ENCODE results near the gene MCM7.

Gene MCM7

DNA sequence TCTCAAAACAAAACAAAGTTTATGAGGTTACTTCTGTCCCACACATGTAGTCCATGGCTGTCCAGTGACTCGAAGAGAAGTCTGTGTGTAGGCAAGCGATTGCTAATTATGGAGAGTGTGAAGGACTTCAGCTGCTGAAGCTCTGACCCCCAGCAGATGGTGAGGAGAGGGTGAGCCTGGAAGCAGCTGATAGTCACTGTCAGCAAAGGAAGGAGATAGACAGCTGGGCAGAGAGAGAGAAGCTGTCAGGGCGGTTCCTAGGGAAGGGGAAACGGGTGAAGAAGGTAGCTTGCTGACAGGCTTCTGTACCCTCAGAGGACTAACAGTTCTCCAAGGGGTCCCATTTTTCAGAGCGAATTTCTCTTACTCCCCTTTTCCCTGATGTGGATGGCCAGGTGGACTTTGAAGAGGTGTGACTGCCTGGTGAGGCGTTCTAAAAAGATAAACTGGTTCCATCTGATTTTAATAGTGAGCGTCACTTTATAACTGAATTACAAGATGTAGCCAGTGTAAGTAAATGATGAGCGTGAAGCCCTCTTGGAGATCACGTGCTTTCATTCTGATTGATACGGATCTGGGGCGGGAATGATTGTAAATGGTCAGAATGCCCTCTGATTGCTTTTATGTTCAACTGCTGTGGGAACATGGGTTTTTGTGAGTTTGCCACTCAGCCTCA is 39.5 kb downstream of the MCM7 start:
- no peaks in the 10 kb centered on the region for H3K9me2 ChIP-seq (replicated peaks; ENCODE audit: low read depth, low read length)
- no peaks in the 10 kb centered on the region for H3K9me3 ChIP-seq (ENCODE audit: insufficient read depth, low read depth, low read length)
- no peak overlapping the region for H3K9ac ChIP-seq (ENCODE audit: low read depth, low read length, poor library complexity, severe bottlenecking)
- no peaks in the 10 kb centered on the region for H3K79me2 ChIP-seq (ENCODE audit: insufficient read depth, low read length)
- H3K4me3 ChIP-seq (ENCODE audit: low read length, poor library complexity, severe bottlenecking) = no peak overlapping the region
- no peak overlapping the region for H2AFZ ChIP-seq (ENCODE audit: low read length)
- TF ChIP-seq, protein P1, sequence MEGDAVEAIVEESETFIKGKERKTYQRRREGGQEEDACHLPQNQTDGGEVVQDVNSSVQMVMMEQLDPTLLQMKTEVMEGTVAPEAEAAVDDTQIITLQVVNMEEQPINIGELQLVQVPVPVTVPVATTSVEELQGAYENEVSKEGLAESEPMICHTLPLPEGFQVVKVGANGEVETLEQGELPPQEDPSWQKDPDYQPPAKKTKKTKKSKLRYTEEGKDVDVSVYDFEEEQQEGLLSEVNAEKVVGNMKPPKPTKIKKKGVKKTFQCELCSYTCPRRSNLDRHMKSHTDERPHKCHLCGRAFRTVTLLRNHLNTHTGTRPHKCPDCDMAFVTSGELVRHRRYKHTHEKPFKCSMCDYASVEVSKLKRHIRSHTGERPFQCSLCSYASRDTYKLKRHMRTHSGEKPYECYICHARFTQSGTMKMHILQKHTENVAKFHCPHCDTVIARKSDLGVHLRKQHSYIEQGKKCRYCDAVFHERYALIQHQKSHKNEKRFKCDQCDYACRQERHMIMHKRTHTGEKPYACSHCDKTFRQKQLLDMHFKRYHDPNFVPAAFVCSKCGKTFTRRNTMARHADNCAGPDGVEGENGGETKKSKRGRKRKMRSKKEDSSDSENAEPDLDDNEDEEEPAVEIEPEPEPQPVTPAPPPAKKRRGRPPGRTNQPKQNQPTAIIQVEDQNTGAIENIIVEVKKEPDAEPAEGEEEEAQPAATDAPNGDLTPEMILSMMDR (conservative IDR thresholded peaks at IDR 0.05; ENCODE audit: low read length) = no peak
- TF ChIP-seq EZH2phosphoT487 (IDR thresholded peaks at IDR 0.05; ENCODE audit: borderline replicate concordance) = no peak
- no peaks in the 10 kb centered on the region for H3K27me3 ChIP-seq (ENCODE audit: insufficient read depth, low read length, poor library complexity, severe bottlenecking)
- H3K4me1 ChIP-seq (ENCODE audit: insufficient read depth, low read length, poor library complexity, severe bottlenecking) = no peaks in the 10 kb centered on the region
- H3F3A ChIP-seq (ENCODE audit: low read depth) = no peaks in the 10 kb centered on the region
- H3K36me3 ChIP-seq (ENCODE audit: insufficient read depth, low read length) = peaks cover 27% of the 10 kb centered on the region; the same call in 1 of the 2 replicates
- no peak overlapping the region for H3K4me2 ChIP-seq (ENCODE audit: low read depth, low read length, poor library complexity, severe bottlenecking)
- no peaks in the 10 kb centered on the region for H4K20me1 ChIP-seq (ENCODE audit: insufficient read depth, low read length, poor library complexity, severe bottlenecking)

DNA sequence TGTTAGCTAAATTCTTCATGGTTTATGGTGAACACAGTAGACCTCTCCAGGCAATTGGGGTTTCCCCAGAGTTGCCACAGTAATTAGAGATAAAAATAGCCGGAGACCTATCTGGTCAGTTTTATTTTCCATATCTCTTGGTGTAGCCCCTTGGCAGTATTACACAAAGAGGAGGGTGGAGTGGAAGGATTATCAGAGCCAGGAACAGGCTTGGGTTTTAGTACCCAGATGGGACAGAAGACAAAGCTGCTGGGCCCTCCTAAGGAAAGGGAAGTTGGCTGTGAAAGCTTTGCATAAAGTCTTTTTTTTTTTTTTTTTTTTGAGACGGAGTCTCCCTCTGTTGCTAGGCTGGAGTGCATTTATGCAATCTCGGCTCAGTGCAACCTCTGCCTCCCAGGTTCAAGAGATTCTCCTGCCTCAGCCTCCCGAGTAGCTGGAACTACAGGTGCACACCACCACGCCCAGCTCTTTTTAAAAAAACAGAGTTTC is 41.9 kb downstream of the MCM7 start:
- Histone ChIP-seq H3K4me3 (ENCODE audit: low read length, poor library complexity, severe bottlenecking) (no peak overlapping the region), H4K20me1 (ENCODE audit: insufficient read depth, low read length, poor library complexity, severe bottlenecking) (no peaks in the 10 kb centered on the region), H3K9ac (ENCODE audit: low read depth, low read length, poor library complexity, severe bottlenecking) (no peak overlapping the region), H3K27me3 (ENCODE audit: insufficient read depth, low read length, poor library complexity, severe bottlenecking) (no peaks in the 10 kb centered on the region), H3K4me1 (ENCODE audit: insufficient read depth, low read length, poor library complexity, severe bottlenecking) (no peaks in the 10 kb centered on the region), H3K36me3 (ENCODE audit: insufficient read depth, low read length) (peaks cover 22% of the 10 kb centered on the region; the same call in 1 of the 2 replicates), H3K4me2 (ENCODE audit: low read depth, low read length, poor library complexity, severe bottlenecking) (no peak overlapping the region), H3K9me3 (ENCODE audit: insufficient read depth, low read depth, low read length) (no peaks in the 10 kb centered on the region), H3K9me2 (replicated peaks; ENCODE audit: low read depth, low read length) (no peaks in the 10 kb centered on the region), H3F3A (ENCODE audit: low read depth) (no peaks in the 10 kb centered on the region), H2AFZ (ENCODE audit: low read length) (no peak overlapping the region), H3K79me2 (ENCODE audit: insufficient read depth, low read length) (no peaks in the 10 kb centered on the region)
- no peak for TF ChIP-seq EZH2phosphoT487 (IDR thresholded peaks at IDR 0.05; ENCODE audit: borderline replicate concordance)
- TF ChIP-seq, protein P1 (conservative IDR thresholded peaks at IDR 0.05; ENCODE audit: low read length) = no peak

DNA sequence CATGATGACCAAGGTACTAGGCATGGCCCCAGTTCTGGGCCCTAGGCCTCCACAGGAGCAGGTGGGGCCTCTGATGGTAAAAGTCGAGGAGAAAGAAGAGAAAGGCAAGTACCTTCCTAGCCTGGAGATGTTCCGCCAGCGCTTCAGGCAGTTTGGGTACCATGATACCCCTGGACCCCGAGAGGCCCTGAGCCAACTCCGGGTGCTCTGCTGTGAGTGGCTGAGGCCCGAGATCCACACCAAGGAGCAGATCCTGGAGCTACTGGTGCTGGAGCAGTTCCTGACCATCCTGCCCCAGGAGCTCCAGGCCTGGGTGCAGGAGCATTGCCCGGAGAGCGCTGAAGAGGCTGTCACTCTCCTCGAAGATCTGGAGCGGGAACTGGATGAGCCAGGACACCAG is 44.2 kb downstream of the MCM7 start:
- Histone ChIP-seq H3K9me2 (replicated peaks; ENCODE audit: low read depth, low read length) (no peaks in the 10 kb centered on the region), H3K4me3 (ENCODE audit: low read length, poor library complexity, severe bottlenecking) (no peak overlapping the region), H3K4me1 (ENCODE audit: insufficient read depth, low read length, poor library complexity, severe bottlenecking) (no peaks in the 10 kb centered on the region), H3K4me2 (ENCODE audit: low read depth, low read length, poor library complexity, severe bottlenecking) (no peak overlapping the region), H3K9ac (ENCODE audit: low read depth, low read length, poor library complexity, severe bottlenecking) (no peak overlapping the region), H2AFZ (ENCODE audit: low read length) (no peak overlapping the region), H3K79me2 (ENCODE audit: insufficient read depth, low read length) (no peaks in the 10 kb centered on the region), H3K36me3 (ENCODE audit: insufficient read depth, low read length) (peaks cover 13% of the 10 kb centered on the region; the same call in 1 of the 2 replicates), H4K20me1 (ENCODE audit: insufficient read depth, low read length, poor library complexity, severe bottlenecking) (no peaks in the 10 kb centered on the region), H3K9me3 (ENCODE audit: insufficient read depth, low read depth, low read length) (no peaks in the 10 kb centered on the region), H3K27me3 (ENCODE audit: insufficient read depth, low read length, poor library complexity, severe bottlenecking) (no peaks in the 10 kb centered on the region), H3F3A (ENCODE audit: low read depth) (no peaks in the 10 kb centered on the region)
- TF ChIP-seq EZH2phosphoT487 (IDR thresholded peaks at IDR 0.05; ENCODE audit: borderline replicate concordance) = no peak

DNA sequence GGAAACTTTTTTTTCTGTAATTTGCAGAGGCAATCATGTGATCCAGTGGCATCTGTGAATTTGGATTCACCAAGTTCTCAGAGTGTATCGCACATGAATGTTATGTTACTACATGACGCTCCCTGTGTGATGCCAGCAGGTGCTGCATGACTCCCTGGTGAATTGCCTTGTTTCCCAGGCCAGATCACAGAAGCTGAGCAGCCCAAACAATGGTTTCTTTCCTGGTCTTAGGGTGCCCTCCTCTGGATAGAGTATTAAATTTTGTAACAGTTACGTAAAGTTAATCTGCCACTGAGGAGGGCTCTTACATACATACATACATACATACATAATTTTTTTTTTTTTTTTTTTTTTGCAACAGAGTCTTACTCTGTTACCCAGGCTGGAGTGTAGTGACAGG is 48.0 kb downstream of the MCM7 start:
- Histone ChIP-seq H3F3A (ENCODE audit: low read depth) (no peaks in the 10 kb centered on the region), H3K36me3 (ENCODE audit: insufficient read depth, low read length) (peaks cover 11% of the 10 kb centered on the region; the same call in 1 of the 2 replicates), H3K4me1 (ENCODE audit: insufficient read depth, low read length, poor library complexity, severe bottlenecking) (peaks cover 14% of the 10 kb centered on the region), H3K9ac (ENCODE audit: low read depth, low read length, poor library complexity, severe bottlenecking) (no peak overlapping the region), H3K9me2 (replicated peaks; ENCODE audit: low read depth, low read length) (no peaks in the 10 kb centered on the region), H3K79me2 (ENCODE audit: insufficient read depth, low read length) (peaks cover 12% of the 10 kb centered on the region), H3K27me3 (ENCODE audit: insufficient read depth, low read length, poor library complexity, severe bottlenecking) (no peaks in the 10 kb centered on the region), H2AFZ (ENCODE audit: low read length) (no peak overlapping the region), H4K20me1 (ENCODE audit: insufficient read depth, low read length, poor library complexity, severe bottlenecking) (no peaks in the 10 kb centered on the region), H3K4me3 (ENCODE audit: low read length, poor library complexity, severe bottlenecking) (no peak overlapping the region), H3K4me2 (ENCODE audit: low read depth, low read length, poor library complexity, severe bottlenecking) (no peak overlapping the region), H3K9me3 (ENCODE audit: insufficient read depth, low read depth, low read length) (no peaks in the 10 kb centered on the region)
- no peak for TF ChIP-seq EZH2phosphoT487 (IDR thresholded peaks at IDR 0.05; ENCODE audit: borderline replicate concordance)
- TF ChIP-seq, protein P1 (conservative IDR thresholded peaks at IDR 0.05; ENCODE audit: low read length) = peak; percentile 58
